Measurements from ENCODE around the gene TMC2.
"Not testable (repeated sequence)": the region's sequence is repeated elsewhere in the genome, so short reads cannot be mapped to it uniquely, and the experiment has no call there.

Gene TMC2, protein sequence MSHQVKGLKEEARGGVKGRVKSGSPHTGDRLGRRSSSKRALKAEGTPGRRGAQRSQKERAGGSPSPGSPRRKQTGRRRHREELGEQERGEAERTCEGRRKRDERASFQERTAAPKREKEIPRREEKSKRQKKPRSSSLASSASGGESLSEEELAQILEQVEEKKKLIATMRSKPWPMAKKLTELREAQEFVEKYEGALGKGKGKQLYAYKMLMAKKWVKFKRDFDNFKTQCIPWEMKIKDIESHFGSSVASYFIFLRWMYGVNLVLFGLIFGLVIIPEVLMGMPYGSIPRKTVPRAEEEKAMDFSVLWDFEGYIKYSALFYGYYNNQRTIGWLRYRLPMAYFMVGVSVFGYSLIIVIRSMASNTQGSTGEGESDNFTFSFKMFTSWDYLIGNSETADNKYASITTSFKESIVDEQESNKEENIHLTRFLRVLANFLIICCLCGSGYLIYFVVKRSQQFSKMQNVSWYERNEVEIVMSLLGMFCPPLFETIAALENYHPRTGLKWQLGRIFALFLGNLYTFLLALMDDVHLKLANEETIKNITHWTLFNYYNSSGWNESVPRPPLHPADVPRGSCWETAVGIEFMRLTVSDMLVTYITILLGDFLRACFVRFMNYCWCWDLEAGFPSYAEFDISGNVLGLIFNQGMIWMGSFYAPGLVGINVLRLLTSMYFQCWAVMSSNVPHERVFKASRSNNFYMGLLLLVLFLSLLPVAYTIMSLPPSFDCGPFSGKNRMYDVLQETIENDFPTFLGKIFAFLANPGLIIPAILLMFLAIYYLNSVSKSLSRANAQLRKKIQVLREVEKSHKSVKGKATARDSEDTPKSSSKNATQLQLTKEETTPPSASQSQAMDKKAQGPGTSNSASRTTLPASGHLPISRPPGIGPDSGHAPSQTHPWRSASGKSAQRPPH

DNA sequence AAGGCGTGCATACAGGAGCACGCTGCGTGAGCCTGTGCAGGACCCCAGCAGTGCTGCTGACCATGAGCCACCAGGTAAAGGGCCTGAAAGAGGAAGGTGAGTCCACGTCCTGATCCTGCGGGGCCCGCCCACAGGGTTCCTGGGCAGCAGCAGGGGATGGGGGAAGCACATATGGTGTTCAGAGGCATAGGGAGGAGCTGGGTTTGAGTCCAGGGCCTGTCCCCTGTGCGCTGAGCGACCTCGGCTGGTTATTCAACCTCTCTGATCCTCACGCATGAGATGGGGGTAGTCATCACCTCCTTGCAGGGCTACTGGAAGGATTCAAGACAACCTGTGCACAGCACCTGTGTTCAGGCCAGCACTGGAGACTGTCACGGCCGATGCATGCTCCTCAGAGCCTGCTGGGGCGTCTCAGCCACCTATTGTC lies at the start of gene TMC2:
TMC2 (plus strand) TSS at position 14 of the 427 bp plus-strand sequence; CDS start at position 63, 49 bp downstream.
- H3K4me3 ChIP-seq (ENCODE audit: low read length), result no peak within 1 kb of the TSS
- no peak for DNase-seq (ENCODE audit: low read depth)
- TF ChIP-seq, protein P1, sequence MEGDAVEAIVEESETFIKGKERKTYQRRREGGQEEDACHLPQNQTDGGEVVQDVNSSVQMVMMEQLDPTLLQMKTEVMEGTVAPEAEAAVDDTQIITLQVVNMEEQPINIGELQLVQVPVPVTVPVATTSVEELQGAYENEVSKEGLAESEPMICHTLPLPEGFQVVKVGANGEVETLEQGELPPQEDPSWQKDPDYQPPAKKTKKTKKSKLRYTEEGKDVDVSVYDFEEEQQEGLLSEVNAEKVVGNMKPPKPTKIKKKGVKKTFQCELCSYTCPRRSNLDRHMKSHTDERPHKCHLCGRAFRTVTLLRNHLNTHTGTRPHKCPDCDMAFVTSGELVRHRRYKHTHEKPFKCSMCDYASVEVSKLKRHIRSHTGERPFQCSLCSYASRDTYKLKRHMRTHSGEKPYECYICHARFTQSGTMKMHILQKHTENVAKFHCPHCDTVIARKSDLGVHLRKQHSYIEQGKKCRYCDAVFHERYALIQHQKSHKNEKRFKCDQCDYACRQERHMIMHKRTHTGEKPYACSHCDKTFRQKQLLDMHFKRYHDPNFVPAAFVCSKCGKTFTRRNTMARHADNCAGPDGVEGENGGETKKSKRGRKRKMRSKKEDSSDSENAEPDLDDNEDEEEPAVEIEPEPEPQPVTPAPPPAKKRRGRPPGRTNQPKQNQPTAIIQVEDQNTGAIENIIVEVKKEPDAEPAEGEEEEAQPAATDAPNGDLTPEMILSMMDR (conservative IDR thresholded peaks at IDR 0.05; ENCODE audit: low read depth, low read length), result no peak

DNA sequence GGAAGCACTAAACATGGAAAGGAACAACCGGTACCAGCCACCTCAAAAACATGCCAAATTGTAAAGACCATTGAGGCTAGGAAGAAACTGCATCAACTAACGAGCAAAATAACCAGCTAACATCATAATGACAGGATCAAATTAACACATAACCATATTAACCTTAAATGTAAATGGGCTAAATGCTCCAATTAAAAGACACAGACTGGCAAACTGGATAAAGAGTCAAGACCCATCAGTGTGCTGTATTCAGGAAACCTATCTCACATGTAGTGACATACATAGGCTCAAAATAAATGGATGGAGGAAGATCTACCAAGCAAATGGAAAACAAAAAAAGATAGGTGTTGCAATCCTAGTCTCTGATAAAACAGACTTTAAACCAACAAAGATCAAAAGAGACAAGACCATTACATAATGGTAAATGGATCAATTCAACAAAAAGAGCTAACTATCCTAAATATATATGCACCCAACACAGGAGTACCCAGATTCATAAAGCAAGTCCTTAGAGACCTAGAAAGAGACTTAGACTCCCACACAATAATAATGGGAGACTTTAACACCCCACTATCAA lies 33.5 kb upstream of the TMC2 start:
- H3K4me3 ChIP-seq (ENCODE audit: low read length); DNase-seq (ENCODE audit: low read depth): not testable (repeated sequence)

DNA sequence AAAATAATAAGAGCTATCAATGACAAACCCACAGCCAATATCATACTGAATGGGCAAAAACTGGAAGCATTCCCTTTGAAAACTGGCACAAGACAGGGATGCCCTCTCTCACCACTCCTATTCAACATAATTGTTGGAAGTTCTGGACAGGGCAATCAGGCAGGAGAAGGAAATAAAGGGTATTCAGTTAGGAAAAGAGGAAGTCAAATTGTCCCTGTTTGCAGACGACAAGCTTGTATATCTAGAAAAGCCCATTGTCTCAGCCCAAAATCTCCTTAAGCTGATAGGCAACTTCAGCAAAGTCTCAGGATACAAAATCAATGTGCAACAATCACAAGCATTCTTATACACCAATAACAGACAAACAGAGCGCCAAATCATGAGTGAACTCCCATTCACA lies 31.6 kb upstream of the TMC2 start:
- DNase-seq (ENCODE audit: low read depth), result not testable (repeated sequence)

DNA sequence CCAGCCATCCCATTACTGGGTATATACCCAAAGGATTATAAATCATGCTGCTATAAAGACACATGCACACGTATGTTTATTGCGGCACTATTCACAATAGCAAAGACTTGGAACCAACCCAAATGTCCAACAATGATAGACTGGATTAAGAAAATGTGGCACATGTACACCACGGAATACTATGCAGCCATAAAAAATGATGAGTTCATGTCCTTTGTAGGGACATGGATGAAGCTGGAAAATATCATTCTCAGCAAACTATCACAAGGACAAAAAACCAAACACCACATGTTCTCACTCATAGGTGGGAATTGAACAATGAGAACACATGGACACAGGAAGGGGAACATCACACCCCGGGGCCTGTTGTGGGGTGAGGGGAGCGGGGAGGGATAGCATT lies 29.9 kb upstream of the TMC2 start:
- not testable (repeated sequence) for DNase-seq (ENCODE audit: low read depth)

More for the DNA sequence above, 31.6 kb upstream of the TMC2 start:
- H3K4me3 ChIP-seq (ENCODE audit: low read length), result not testable (repeated sequence)

DNA sequence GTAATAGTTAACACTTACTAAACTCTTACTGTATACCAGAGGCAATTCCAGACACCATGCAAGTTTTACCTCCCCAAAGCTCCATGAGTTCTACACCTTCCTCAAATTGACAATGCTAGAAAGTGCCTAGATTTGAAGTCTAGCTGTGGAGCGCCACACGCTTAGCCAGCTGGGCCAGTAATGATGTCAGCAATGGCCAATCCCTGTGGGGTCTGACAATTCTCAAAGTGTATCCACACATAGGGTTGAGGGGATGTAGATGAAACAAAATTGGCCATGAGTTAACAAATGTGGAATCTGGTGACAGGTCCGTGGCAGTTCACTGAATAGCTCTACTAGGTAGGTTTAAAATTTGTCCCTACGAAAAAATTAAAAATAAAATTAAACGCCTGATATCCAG lies 28.9 kb upstream of the TMC2 start:
- TF ChIP-seq, protein P1 (conservative IDR thresholded peaks at IDR 0.05; ENCODE audit: low read depth, low read length), result no peak
- no peak for DNase-seq (ENCODE audit: low read depth)
- H3K4me3 ChIP-seq (ENCODE audit: low read length), result peak overlapping the region; percentile 92

More for the DNA sequence above, 29.9 kb upstream of the TMC2 start:
- H3K4me3 ChIP-seq (ENCODE audit: low read length), result not testable (repeated sequence)

DNA sequence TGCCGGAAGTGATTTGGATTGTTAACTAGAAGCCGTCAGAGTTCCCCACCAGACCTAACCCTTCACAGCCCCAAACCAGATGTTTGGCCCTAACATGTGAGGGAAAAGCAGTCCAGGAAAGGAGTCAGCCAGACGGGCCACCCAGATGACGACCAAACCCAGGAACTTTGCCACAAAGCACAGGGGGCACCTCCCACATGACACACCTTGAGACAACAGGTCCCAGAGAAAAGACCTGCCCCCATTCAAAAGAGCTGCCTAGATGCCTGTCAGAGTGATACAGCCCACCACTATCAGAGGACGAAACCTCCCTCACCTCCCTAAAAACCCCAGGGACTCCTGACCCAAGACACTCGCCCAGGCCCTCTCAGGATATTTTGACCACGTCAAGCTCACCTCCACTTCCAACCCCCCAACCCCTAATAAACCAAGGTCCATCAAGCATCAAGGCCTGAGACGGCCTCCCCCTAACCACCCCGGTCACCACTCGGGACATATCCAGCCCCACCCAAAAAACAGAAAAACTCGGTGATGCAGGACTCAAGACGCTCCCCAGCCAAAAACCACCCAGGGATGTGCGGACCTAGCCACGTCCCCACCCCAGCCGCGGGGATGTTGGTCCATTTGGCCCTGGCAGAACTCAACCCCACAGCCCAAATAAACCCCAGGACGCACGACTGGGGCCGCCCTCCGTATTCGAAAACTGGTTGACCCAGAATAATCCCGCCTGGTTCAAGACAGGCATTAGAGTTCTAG lies 28.3 kb upstream of the TMC2 start:
- TF ChIP-seq, protein P1 (conservative IDR thresholded peaks at IDR 0.05; ENCODE audit: low read depth, low read length), result no peak
- H3K4me3 ChIP-seq (ENCODE audit: low read length), result peak overlapping the region; percentile 92
- DNase-seq (ENCODE audit: low read depth), result no peak

DNA sequence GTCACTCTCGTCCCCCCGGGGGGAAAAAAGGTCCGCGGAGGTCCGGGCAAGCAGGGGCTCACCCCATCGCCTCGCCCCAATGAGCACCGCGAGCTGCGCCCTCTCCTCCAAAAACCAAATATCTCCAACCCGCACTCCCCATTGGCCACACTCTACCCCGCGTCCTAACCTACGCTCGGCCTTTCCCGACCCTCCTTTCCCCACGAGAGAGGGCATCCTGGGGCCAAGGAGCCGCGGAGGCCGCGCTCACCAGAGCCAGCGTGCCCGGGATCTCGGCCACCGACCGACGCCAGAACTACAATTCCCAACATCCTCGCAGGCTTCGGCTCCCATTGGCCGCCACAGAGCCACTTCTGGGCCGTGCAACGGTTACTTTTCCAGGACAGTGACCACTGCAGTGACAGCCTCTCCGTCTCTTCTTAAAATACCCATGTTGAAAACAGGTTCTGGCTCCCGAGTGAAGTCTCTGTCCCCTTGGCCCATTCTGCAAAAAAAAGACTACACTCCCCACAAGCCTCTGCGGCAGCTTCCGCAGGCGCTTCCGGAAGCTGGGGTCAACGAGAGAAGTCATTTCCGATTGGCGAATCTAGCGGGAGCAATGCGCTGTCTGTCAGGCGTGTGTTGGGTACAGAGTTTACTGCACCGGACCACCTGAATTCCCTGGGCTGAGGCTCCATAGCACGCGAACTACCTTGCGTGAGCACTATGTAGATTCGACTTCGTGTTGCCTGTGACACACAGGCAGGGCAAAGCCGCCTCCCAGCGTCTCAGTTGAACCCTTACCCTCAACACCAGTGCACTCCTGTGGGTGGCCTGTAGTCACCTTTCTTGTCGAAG lies 27.5 kb upstream of the TMC2 start, which contains the start of gene ZNF343:
ZNF343 (minus strand) TSS at position 285 of the 837 bp plus-strand sequence. CDS start 15,020 bp downstream, outside the sequence.
- TF ChIP-seq, protein P1 (conservative IDR thresholded peaks at IDR 0.05; ENCODE audit: low read depth, low read length), result no peak
- peak; percentile 48 for DNase-seq (ENCODE audit: low read depth)
- H3K4me3 ChIP-seq (ENCODE audit: low read length), result peak within 1 kb of the TSS; percentile 92
